COLO829 (cell line): ENCODE measurements around the gene MEAF6.
A peak's percentile ranks its signal among the peaks of the same experiment; 100 is the strongest.
"Not testable (repeated sequence)": the region's sequence is repeated elsewhere in the genome, so short reads cannot be mapped to it uniquely, and the experiment has no call there.

ENCODE experiments used
- DNase-seq: peaks from one replicate; pipeline ENCODE4 v3.0.0; 2012; ENCODE audit warnings: low spot score

MEAF6 gene

DNA sequence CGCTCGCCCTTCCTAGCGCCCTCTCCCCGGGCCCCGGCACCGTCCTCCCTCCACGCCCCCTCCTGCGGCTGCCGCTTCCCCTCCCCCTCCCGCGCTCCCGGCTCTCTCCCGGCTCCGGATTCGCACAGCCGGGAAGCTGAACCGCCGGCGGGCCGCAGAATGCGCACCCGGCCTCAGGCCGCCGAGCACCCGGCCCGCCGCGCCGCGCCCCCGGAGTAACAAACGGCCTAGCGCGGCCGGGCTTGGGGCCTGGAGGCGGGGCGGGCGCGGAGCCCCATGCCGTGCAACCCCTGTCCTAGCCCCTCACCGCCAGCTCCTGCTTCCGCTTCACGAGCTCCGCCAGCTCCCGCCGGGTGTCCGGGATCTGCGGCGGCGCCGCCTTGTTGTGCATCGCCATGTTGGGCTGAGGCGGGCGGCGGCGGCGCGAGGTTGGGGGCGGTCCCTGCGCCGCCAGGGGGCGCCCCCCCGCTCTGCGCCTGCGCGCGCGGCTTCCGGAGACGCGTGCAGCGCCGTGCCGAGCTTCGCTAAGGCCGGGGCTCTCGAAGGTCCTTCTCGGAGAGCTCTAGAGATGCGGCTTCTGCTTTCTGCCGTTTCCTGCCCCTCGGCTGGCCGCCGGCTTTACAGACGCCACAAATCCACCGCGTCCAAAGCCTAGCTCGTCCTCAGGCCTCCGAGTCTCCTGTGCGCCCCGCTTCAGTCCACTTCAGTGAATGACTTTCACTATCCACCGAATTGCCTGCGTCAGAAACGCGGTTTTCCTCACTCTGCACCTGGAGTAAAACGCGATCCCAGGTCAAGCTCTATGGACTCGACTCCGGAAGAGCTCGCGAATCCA lies at the start of gene MEAF6:
TSS of gene MEAF6 (minus strand) at position 417 of the 835 bp plus-strand sequence. CDS start at position 397, 20 bp downstream.
- peak; percentile 76 for DNase-seq

DNA sequence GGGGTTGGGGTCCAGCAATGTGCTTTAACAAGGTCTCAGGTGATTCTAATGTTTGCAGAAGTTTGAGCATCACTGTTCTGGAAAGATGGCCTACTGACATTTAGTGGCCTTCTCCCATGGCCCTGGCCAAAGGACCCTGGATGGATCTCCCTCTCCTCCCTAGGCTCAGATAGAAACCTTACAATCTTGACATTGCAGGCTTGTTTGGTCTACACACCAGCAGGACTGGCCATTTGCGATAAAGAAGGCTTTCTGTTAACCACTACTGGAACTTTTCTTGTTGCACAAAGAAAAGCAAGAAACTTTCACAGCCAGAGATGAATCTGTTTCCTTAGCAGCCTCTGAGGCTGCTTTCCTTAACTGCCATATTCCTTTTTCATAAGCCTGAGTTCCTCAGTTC lies 48.4 kb upstream of the MEAF6 start:
- no peak for DNase-seq

DNA sequence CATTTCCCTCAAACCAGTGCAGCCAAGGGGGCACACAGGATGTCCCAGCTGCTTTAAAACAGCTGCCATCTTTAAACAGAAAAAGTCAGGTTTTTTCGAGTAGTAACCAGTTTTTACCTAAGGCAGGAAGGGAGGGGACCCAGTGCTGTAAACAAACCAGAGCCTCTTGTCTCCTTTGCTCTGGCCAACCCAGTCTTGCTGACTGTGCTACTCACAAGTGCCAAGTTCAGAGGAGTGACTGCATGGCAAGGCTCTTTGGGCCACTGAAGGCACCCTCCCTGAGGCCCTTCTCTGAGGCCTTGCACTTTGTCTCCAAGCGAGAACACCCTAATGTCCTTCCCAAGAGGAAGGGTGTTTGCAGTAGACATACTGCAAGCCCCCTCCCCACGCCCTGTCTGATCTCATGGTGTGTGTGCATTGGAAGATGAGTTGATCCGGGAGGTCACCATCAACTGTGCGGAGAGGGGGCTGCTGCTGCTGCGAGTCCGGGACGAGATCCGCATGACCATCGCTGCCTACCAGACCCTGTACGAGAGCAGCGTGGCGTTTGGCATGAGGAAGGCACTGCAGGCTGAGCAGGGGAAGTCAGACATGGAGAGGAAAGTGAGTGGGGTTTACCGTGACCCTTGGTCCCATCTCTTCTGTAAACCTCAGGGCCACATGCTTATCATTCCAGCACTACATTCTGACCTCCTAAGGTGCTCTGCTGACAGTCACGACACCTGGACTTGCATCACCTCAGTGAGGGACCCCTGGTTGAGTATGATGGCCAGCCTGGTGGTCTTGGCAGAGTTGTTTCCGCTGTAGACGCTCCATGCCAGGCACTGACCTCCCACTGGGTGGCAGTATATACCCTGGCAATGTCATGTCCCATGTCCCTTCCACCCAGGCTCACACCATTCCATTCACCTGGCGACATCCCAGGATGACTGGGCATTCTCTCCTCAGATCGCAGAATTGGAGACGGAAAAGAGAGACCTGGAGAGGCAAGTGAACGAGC lies 46.9 kb upstream of the MEAF6 start:
- DNase-seq = peak; percentile 30

DNA sequence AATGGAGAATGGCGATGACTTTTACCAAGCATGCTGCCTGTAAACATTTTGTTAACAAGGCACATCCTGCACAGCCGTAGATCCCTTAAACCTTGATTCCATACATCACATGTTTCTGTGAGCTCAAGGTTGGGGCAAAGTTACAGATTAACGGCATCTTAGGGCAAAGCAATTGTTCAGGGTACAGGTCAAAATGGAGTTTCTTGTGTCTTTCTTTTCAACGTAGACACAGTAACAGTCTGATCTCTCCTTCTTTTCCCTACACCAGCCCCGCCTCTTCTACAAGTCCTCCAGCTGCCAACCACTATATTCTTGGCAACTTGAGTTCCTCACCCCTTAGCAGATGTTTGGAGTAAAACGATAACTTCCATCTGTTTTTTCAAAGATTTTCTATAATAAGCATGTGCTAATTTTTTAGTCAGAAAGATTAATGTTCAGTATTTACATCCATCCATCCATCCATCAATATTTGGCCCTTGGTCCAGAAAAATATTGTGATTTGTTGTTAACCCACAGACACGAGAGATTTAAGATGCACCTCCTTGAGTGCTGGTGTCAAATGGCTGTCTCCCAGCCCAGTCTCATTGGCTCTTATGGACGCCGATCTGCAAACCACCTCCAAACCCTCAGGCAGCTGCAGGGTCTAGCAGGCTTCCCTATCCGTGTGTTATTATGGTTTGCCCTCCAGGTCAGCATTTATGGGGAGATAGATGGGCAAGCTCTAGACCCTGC lies 46.0 kb upstream of the MEAF6 start:
- no peak for DNase-seq

DNA sequence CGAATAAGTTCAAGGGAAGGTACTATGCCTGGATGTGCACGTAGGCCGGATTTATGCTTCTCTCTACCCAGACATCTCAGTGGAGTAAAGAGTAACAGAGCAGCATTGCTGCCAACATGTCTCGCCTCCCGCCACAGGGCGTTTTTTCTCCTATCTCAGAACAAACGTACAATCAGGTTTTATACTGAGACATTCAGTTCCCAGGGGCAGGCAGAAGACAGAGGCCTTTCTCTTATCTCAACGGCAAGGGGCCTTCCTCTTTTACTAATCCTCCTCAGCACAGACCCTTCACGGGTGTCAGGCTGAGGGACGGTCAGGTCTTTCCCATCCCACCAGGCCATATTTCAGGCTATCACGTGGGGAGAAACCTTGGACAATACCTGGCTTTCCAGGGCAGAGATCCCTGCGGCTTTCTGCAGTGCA lies 45.4 kb upstream of the MEAF6 start:
- not testable (repeated sequence) for DNase-seq

DNA sequence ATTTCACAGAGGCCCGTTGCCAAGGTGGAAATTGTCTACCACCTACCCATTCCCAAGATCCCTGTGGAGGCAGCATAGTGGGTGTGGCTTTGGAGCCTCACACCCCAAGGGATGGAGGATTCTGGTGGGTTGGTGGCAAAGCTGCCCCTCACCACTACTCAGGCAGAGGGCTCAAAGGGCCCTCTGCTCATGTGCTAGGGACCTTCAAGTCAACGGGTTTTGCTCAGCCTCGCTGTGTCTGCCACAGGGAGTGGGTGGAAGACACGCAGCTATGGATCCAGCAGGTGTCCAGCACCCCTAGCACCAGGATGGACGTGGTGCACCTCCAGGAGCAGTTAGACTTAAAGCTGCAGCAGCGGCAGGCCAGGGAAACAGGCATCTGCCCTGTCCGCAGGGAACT lies 44.5 kb upstream of the MEAF6 start:
- no peak for DNase-seq

DNA sequence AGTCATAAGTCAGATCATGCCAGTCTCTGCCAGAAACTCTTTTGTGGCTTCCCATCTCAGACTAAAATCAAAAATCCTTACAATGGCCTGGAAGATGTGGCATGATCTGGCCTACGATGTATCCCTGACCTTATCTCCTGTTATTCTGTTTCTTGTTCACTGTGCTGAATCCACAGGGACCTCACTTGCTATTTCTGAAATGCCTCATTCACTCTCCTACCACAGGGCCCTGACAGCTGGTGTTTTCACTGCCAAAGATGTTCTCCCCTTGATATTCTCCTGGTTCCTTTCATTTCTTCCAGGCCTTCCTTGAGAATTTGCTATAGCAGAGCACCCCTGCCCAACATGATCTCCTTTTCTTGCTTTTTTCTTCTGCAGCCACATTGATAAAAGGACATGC lies 43.8 kb upstream of the MEAF6 start:
- no peak for DNase-seq

DNA sequence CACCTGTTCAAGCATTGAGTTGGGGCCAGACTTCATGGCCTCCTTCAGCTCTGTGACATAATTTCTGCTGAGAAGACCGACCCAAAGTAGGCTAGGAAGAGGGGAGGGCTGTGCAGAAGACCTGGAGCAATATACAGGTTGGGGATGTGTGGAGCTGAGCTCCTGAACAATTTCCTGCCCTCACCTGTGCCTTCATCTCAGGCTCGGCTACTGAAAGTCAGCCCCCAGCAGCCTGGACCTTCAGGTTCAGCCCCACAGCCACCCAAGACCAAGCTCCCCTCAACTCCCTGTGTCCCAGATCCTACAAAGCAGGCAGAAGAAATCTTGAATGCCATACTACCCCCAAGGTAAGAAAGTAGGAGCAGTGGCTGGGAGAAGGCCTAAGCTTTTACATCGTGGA lies 42.8 kb upstream of the MEAF6 start:
- no peak for DNase-seq

DNA sequence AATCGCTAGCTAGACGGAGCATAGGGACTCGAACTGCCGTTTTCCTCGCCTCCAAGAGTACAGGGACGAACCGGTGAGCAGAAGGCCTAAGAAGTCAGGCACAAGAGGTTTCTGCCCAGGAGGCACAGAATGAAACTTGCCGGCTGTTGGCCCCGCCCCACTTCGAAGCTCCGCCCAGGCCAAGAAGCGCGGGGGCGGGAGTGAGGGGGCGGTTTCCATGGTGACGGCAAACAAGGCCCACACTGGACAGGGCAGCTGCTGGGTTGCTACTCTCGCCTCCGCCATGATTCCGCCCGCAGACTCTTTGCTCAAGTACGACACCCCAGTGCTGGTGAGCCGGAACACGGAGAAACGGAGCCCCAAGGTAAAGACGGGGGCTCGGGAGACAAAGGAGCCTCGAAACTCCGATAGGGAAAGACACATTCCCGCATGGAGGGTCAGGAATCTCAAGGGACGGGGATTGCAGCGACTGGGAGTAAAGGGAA lies 42.2 kb upstream of the MEAF6 start, which contains the start of gene DNALI1:
TSS of gene DNALI1 (plus strand) at position 229 of the 485 bp plus-strand sequence. CDS start at position 284, 55 bp downstream.
- DNase-seq = peak; percentile 44

DNA sequence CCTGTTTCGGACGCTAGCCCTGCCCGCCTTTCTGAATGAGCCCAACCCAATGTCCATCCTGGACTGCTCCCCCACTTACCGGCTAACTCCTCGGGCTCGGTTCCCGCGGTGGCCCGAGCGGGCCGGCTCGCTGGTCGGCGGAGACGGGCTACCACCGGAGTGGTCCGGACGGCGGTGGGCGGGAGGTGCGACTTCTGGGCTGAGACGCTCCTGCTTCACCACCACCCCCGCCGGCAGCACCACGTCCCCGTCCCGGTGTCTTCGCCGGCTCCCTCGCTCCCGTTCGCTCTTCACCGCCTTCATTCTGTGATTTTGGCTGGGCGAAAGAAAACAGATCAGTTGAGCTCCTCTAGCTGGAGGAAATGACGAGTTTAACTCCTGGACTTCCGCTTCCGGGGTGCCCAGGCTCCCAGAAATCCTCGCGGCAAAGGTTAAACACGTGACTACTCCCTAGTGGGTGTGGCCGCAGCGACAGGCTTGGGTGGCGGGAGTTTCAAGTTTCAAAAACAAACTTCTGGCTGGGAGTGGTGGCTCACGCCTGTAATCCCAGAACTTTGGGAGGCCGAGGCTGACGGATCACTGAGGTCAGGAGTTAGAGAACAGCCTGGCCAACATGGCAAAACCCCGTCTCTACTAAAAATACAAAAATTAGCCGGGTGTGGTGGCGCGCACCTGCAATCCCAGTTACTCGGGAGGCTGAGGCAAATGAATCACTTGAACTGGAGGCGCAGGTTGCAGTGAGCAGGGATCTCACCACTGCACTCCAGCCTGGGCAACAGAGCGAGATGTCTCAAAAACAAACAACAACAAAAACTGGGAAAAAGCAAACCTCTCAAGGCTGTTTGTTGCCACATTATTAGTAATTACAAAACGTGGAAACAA lies 39.6 kb upstream of the MEAF6 start, which contains the start of gene SNIP1:
TSS of gene SNIP1 (minus strand) at position 367 of the 882 bp plus-strand sequence. CDS start at position 303, 64 bp downstream.
- peak; percentile 96 for DNase-seq

DNA sequence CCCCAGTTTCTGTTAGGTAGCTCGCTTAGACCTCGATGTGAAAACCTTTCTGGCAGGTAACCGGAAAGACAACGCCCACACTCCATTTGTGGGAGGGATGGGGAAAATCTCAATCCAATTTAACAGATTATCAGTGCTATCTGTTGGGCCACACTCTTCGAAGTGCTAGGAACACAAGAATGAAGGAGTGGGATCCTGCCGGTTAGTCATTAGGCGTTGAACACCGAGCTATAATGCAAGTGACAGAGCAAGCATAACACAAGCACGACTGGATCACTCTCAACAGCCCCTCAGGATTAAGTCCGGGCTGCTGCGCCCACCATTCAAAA lies 39.0 kb upstream of the MEAF6 start:
- DNase-seq = no peak

DNA sequence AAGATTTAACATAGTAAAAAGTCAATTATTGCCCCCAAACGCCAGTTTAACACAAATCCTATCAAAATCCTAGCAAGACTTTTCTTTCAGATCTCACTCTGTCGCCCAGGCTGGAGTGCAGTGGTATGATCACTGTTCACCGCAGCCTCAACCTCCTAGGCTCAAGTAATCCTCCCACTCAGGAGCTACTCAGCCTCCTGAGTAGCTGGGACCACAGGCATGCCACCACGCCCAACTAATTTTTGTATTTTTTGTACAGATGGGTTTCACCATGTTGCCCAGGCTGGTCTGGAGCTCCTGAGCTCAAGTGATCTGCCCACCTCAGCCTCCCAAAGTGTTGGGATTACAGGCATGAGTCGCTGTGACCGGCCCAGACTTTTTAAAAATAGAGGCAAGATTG lies 34.8 kb upstream of the MEAF6 start:
- no peak for DNase-seq

DNA sequence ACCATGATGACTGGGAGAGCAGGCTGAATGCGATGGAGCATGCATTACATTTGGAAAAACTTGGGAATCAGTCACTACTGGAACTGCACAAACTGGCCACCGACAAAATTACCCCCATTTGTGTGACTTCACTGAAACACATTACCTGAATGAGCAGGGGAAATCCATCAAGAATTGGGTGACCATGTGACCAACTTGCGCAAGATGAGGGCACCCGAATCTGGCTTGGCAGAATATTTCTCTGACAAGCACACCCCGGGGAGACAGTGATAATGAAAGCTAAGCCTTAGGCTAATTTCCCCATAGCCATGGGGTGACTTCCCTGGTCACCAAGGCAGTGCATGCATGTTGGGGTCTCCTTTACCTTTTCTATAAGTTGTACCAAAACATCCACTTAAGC lies 30.5 kb upstream of the MEAF6 start:
- no peak for DNase-seq

DNA sequence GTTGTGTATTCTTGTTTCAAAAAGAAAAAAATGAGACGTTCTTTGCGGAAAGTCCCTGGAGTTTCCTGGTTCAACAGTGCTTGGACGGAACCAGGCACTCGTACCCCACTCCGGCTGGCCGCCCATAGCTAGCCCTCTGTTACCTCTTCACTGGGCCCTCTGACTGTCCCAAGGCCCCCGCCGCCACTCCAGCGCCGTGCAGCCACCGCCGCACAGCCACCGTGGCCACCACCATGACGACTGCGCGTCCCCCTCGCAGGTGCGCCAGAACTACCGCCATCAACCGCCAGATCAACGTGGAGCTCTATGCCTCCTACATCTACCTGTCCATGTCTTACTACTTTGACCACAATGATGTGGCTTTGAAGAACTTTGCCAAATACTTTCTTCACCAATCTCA lies 30.0 kb upstream of the MEAF6 start:
- DNase-seq = no peak

DNA sequence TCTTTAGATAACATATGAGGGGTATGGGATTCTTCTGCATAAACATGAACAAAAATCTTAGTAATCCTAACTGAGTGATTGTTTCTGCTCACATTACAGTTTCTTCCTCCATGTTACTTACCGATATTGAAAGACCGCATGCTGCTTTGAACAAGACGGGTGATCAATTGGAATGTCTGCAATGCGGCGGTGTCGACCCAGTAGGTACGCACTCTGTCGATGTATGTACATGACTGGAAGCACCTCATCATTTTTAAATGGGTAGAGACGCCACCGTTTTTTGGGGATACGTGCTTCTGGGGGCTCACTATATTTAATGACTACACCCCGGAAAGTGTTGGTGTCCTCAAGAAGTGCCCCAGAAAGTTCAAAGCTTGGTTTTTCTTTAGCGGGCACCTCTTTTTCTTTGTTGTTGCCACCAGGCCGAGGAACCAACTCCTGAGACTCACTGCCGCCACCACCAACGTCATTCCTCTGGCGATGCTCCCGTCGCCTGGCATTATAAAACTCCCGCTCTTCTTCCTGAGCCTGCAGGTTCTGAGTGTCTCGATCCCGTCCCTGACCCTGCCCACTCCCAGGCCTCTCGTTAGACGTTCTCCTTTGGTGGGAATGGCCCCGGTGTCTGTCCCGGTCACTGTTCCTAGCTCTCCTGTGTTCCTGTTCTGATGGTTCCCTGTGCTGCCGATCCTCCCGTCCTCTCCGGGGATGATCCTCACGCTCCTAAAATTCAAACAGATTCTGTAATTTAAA lies 25.6 kb upstream of the MEAF6 start:
- DNase-seq = no peak

DNA sequence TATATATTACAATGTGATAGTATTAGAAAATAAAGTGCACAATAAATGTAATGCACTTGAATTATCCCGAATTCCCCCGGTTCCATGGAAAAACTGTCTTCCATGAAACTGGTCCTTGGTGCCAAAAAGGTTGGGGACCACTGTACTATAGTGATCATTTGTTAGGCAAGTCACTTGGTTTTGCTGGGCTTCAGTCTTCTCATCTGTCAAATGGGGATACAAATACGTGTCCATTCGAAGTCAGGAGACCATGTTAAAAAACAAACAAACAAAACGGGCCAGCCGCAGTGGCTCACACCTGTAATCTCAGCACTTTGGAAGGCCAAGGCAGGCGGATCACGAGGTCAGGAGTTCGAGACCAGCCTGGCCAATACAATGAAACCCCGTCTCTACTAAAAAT lies 24.6 kb upstream of the MEAF6 start:
- not testable (repeated sequence) for DNase-seq

DNA sequence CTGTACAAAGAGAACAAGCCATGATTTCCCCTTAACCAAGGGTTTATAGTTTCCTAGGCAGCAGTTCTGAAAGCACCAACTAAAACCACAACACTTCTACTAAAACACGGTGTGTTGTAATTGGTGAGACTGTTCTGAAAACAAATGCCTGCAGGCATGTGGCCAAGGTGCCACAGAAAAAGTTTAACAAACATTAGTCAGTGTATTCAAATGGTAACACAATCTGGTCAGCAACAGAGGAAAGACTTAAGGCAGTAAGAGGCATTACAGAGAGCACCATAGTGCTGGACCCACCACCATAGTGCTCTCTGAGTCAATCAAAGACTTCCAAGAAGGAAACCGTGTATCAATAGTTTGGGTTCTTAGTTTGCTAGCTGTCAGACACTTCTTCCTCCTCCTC lies 22.8 kb upstream of the MEAF6 start:
- DNase-seq = no peak

DNA sequence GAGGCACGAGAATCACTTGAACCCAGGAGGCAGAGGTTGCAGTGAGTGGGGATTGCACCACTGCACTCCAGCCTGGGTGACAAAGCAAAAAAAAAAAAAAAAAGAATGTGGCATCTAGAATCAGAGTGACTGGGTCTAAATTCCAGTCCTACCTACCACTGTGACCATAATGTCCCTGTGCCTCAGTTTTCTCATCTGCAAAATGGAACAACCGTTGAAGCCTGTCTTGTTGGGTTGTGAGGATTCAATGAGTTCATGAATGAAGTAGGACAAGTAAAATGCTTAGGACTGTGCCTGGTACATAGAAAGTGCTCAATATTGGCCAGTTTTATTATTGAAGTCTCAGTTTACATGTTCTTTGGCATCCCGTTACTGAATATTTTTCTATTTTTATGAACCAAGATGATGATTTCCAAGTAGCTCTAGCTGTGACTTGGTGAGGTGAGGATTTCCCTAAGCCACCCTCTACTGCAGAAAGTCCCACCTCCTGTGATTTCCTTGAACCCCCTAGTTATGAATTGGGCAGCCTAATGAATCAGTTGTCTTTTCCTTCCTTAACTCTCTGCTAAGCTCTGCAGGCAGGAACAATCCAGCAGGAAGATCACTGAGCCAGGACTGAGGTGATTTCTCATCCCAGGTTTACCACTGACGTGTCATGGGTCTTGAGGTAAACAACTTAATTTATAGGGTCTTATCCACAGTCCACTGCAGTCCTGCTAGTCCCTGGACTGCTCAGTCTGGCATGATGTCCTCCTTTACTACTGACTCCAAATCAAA lies 18.9 kb upstream of the MEAF6 start:
- no peak for DNase-seq
